Naive thymus-derived CD4-positive, alpha-beta T cell (primary cell): Measurements from ENCODE around the gene PRKCB. TPM values are rescaled to one million over a fixed set of nuclear protein-coding genes. Genes with fewer than 3 reads are reported as not detected.
A peak's percentile ranks its signal among the peaks of the same experiment; 100 is the strongest.

ENCODE experiments used
- ATAC-seq: fragments of 150-1000 bp; cut with Tn5 transposase; 2 replicates; pipeline ENCODE4 v1.10.0; 2021; ENCODE audit warnings: mild to moderate bottlenecking, moderate library complexity
- CTCF ChIA-PET: fragments of 350-600 bp; sonication (Branson Sonifier 250); formaldehyde crosslinking; loops from one replicate; lab custom pipeline; 2021; ENCODE audit warnings: antibody characterized with exemption; lab: Charles Lee
- POLR2A ChIA-PET: fragments of 350-600 bp; sonication (Branson Sonifier 250); formaldehyde crosslinking; loops from one replicate; lab custom pipeline; 2021; ENCODE audit warnings: antibody characterized with exemption, inconsistent platforms; lab: Charles Lee
- DNase-seq, 9 donors: peaks; one replicate each; pipeline versions ENCODE4 v3.0.0 to v3.0.0-alpha.2; 2020 to 2022; ENCODE audit warnings: mixed read lengths in 1 of 9
- H3K27ac ChIP-seq: one replicate; pipeline ENCODE4 v1.7.0; 2013; ENCODE audit warnings: mild to moderate bottlenecking, low read depth, low read length, moderate library complexity
- H3K27me3 ChIP-seq, 2 donors: one replicate each; pipeline ENCODE4 v1.7.0; 2013; ENCODE audit warnings: low read length in 2 of 2, mild to moderate bottlenecking in 2 of 2, moderate library complexity in 2 of 2; ENCODE audit not compliant: control insufficient read depth in 2 of 2, insufficient read depth in 2 of 2
- H3K36me3 ChIP-seq, 3 experiments: 1 replicate in 2 of 3; 2 replicates in 1 of 3; pipeline ENCODE4 v1.7.0; 2013; ENCODE audit warnings: low read length in 3 of 3, mild to moderate bottlenecking in 3 of 3, moderate library complexity in 1 of 3; ENCODE audit not compliant: insufficient read depth in 3 of 3, control insufficient read depth in 2 of 3
- H3K4me1 ChIP-seq, 2 donors: one replicate each; pipeline ENCODE4 v1.7.0; 2013; ENCODE audit warnings: low read length in 2 of 2, mild to moderate bottlenecking in 2 of 2, moderate library complexity in 1 of 2; ENCODE audit not compliant: control insufficient read depth in 2 of 2, insufficient read depth in 2 of 2
- H3K4me3 ChIP-seq: 2 replicates; pipeline ENCODE4 v1.7.0; 2013; ENCODE audit warnings: mild to moderate bottlenecking, low read length
- H3K9me3 ChIP-seq, 3 experiments: 1 replicate in 2 of 3; 2 replicates in 1 of 3; pipeline ENCODE4 v1.7.0; 2013; ENCODE audit warnings: low read length in 3 of 3; ENCODE audit not compliant: control insufficient read depth in 2 of 3
- H3K27ac Mint-ChIP-seq, 9 donors: one replicate each; pipeline ENCODE4 v1.8.0; 2020 to 2022; ENCODE audit warnings: mixed read lengths in 9 of 9, mild to moderate bottlenecking in 8 of 9, moderate library complexity in 5 of 9, inconsistent platforms in 2 of 9
- H3K27me3 Mint-ChIP-seq, 5 donors: one replicate each; pipeline ENCODE4 v1.8.0; 2021 to 2022; ENCODE audit warnings: mixed read lengths in 5 of 5, mild to moderate bottlenecking in 1 of 5
- H3K36me3 Mint-ChIP-seq, 5 donors: one replicate each; pipeline ENCODE4 v1.8.0; 2020 to 2022; ENCODE audit warnings: mixed read lengths in 5 of 5, mild to moderate bottlenecking in 3 of 5, inconsistent platforms in 1 of 5
- H3K4me1 Mint-ChIP-seq, 7 donors: one replicate each; pipeline ENCODE4 v1.8.0; 2020 to 2022; ENCODE audit warnings: mixed read lengths in 7 of 7, mild to moderate bottlenecking in 3 of 7, inconsistent platforms in 1 of 7
- H3K4me3 Mint-ChIP-seq, 10 donors: one replicate each; pipeline ENCODE4 v1.8.0; 2020 to 2022; ENCODE audit warnings: mild to moderate bottlenecking in 10 of 10, mixed read lengths in 10 of 10, moderate library complexity in 6 of 10, inconsistent platforms in 2 of 10
- H3K9me3 Mint-ChIP-seq, 11 donors: one replicate each; pipeline ENCODE4 v1.8.0; 2020 to 2022; ENCODE audit warnings: mixed read lengths in 11 of 11, mild to moderate bottlenecking in 4 of 11, inconsistent platforms in 1 of 11, moderate library complexity in 1 of 11
- intact Hi-C, 2 donors: fragments of 100-400 bp; cut with micrococcal nuclease; formaldehyde crosslinking; loops; one replicate each; pipeline ENCODE4 v1.15.1; 2023
- polyA plus RNA-seq, 2 donors: library from polyadenylated mRNA; unstranded; fragments of 300-500 nt; fragmentation: Illumina TruSeq; gene quantifications; one replicate each; pipeline ENCODE4 v1.2.3, GENCODE V29; 2021
- total RNA-seq, 6 experiments: library from RNA in 5 of 6; stranded (reverse) in 5 of 6; gene quantifications; 1 replicate in 5 of 6; 2 replicates in 1 of 6; pipeline ENCODE4 v1.2.3 and lab custom pipeline; 2021 to 2026

The PRKCB gene
- total and polyA plus RNA-seq, 7 experiments from 2014 or later: 32.4 to 180 (median 72.9) TPM

- no peaks in the 10 kb centered on the region for H3K27me3 Mint-ChIP-seq
- H3K27me3 ChIP-seq: no peaks in the 10 kb centered on the region
- no peaks in the 10 kb centered on the region for H3K9me3 Mint-ChIP-seq
- DNase-seq (peak in 3 of 9 donors; percentile 7 to 17 (median 9)), ATAC-seq (no peak)
- peak overlapping the region in 8 of 9 donors; percentile 49 to 91 (median 72) for H3K27ac Mint-ChIP-seq
- H3K36me3 Mint-ChIP-seq: peaks cover 0 to 20% (median 3%) of the 10 kb centered on the region in 5 donors
- H3K4me3 ChIP-seq: no peak overlapping the region
- no peaks in the 10 kb centered on the region for H3K9me3 ChIP-seq
- POLR2A ChIA-PET: interaction anchor here (0.5 to 1.2 kb wide), 3 partner anchors 31 to 125 kb away, joined by 3 read pairs; no protein-coding TSS in a partner anchor
- peaks cover 16 to 23% of the 10 kb centered on the region in 2 donors for H3K4me1 ChIP-seq
- CTCF ChIA-PET: interaction anchor here (0.9 to 14.0 kb wide), 3 partner anchors 31 to 203 kb away, joined by 3 to 224 read pairs (median 180); no protein-coding TSS in a partner anchor
- H3K36me3 ChIP-seq: no peaks in the 10 kb centered on the region
- H3K4me1 Mint-ChIP-seq: peaks cover 26 to 68% (median 35%) of the 10 kb centered on the region in 7 donors
- no peak overlapping the region for H3K27ac ChIP-seq
- H3K4me3 Mint-ChIP-seq: peak overlapping the region in 7 of 10 donors; percentile 32 to 63 (median 43)
- intact Hi-C loops: no loop called here
Observed at GRCh38 chr16:24005577-24005976, 169.8 kb downstream of the PRKCB start.

- H3K27me3 ChIP-seq: no peaks in the 10 kb centered on the region
- no peak overlapping the region for H3K27ac ChIP-seq
- DNase-seq (no peak), ATAC-seq (no peak)
- intact Hi-C loops: no loop called here
- H3K36me3 ChIP-seq: no peaks in the 10 kb centered on the region
- ChIA-PET POLR2A (interaction anchor here (1.3 to 1.5 kb wide), 2 partner anchors 129 to 130 kb away, joined by 3 to 4 read pairs; no protein-coding TSS in a partner anchor), CTCF (interaction anchor here (1.2 to 14.0 kb wide), 5 partner anchors 9 to 205 kb away, joined by 3 to 224 read pairs (median 12); no protein-coding TSS in a partner anchor)
- Mint-ChIP-seq H3K9me3 (no peaks in the 10 kb centered on the region), H3K4me1 (peaks cover 28 to 66% (median 37%) of the 10 kb centered on the region in 7 donors), H3K4me3 (no peak overlapping the region), H3K27me3 (no peaks in the 10 kb centered on the region), H3K27ac (peak overlapping the region in 2 of 9 donors; percentile 21 to 76), H3K36me3 (peaks cover 0 to 20% (median 3%) of the 10 kb centered on the region in 5 donors)
- no peaks in the 10 kb centered on the region for H3K9me3 ChIP-seq
- H3K4me3 ChIP-seq: no peak overlapping the region
- peaks cover 16 to 26% of the 10 kb centered on the region in 2 donors for H3K4me1 ChIP-seq
Observed at GRCh38 chr16:24007391-24007790, 171.6 kb downstream of the PRKCB start.

GRCh38 chr16:24007934-24008333, 172.2 kb downstream of the PRKCB start:
- ChIA-PET CTCF (interaction anchor here (1.3 to 14.0 kb wide), 3 partner anchors 85 to 205 kb away, joined by 4 to 224 read pairs (median 180); no protein-coding TSS in a partner anchor), POLR2A (no interaction called here)
- Histone ChIP-seq H3K36me3 (no peaks in the 10 kb centered on the region), H3K4me3 (no peak overlapping the region), H3K27me3 (no peaks in the 10 kb centered on the region), H3K4me1 (peaks cover 16 to 26% of the 10 kb centered on the region in 2 donors), H3K27ac (no peak overlapping the region), H3K9me3 (no peaks in the 10 kb centered on the region)
- intact Hi-C loops: no loop called here
- Mint-ChIP-seq H3K36me3 (peaks cover 0 to 16% (median 3%) of the 10 kb centered on the region in 5 donors), H3K4me3 (no peak overlapping the region), H3K4me1 (peaks cover 28 to 66% (median 41%) of the 10 kb centered on the region in 7 donors), H3K27me3 (no peaks in the 10 kb centered on the region), H3K9me3 (no peaks in the 10 kb centered on the region), H3K27ac (peak overlapping the region in 4 of 9 donors; percentile 22 to 76 (median 44))
- DNase-seq (no peak), ATAC-seq (no peak)

GRCh38 chr16:24009098-24009497, 173.3 kb downstream of the PRKCB start:
- CTCF ChIA-PET: interaction anchor here (0.6 to 14.0 kb wide), 13 partner anchors 10 to 206 kb away, joined by 3 to 224 read pairs (median 6); no protein-coding TSS in a partner anchor
- H3K36me3 ChIP-seq: no peaks in the 10 kb centered on the region
- H3K27me3 Mint-ChIP-seq: no peaks in the 10 kb centered on the region
- H3K4me3 ChIP-seq: no peak overlapping the region
- no peak overlapping the region for H3K4me3 Mint-ChIP-seq
- no peaks in the 10 kb centered on the region for H3K27me3 ChIP-seq
- no peak overlapping the region for H3K27ac ChIP-seq
- ATAC-seq (no peak), DNase-seq (no peak)
- POLR2A ChIA-PET: interaction anchor here (0.6 to 2.0 kb wide), 3 partner anchors 171 to 208 kb away, joined by 3 to 5 read pairs (median 4); no protein-coding TSS in a partner anchor
- peak overlapping the region in 6 of 9 donors; percentile 1 to 76 (median 38) for H3K27ac Mint-ChIP-seq
- peaks cover 0 to 9% (median 3%) of the 10 kb centered on the region in 5 donors for H3K36me3 Mint-ChIP-seq
- H3K9me3 Mint-ChIP-seq: no peaks in the 10 kb centered on the region
- H3K4me1 Mint-ChIP-seq: peaks cover 38 to 71% (median 51%) of the 10 kb centered on the region in 7 donors
- H3K4me1 ChIP-seq: peaks cover 26 to 34% of the 10 kb centered on the region in 2 donors
- intact Hi-C loops: no loop called here
- no peaks in the 10 kb centered on the region for H3K9me3 ChIP-seq

- H3K9me3 Mint-ChIP-seq: no peaks in the 10 kb centered on the region
- H3K4me3 Mint-ChIP-seq: no peak overlapping the region
- peak overlapping the region in 2 of 9 donors; percentile 37 to 65 for H3K27ac Mint-ChIP-seq
- peaks cover 45 to 70% (median 55%) of the 10 kb centered on the region in 7 donors for H3K4me1 Mint-ChIP-seq
- H3K27ac ChIP-seq: no peak overlapping the region
- no peaks in the 10 kb centered on the region for H3K36me3 ChIP-seq
- ChIA-PET POLR2A (interaction anchor here (0.6 to 2.0 kb wide), 10 partner anchors 49 to 209 kb away, joined by 3 to 14 read pairs (median 4); no protein-coding TSS in a partner anchor), CTCF (interaction anchor here (0.6 to 14.0 kb wide), 46 partner anchors 8 to 281 kb away, joined by 3 to 224 read pairs (median 4); partner anchors contain the start of gene PRKCB)
- no peaks in the 10 kb centered on the region for H3K9me3 ChIP-seq
- no peak for DNase-seq
- H3K4me1 ChIP-seq: peaks cover 35 to 42% of the 10 kb centered on the region in 2 donors
- intact Hi-C loops: loop anchor here (1.0 to 10.0 kb wide), 9 partner anchors 26 to 335 kb away; partner anchors contain the start of gene PLK1 (in 1 of the 2)
- no peaks in the 10 kb centered on the region for H3K27me3 ChIP-seq
- no peak for ATAC-seq
- H3K4me3 ChIP-seq: no peak overlapping the region
- peaks cover 0 to 9% (median 3%) of the 10 kb centered on the region in 5 donors for H3K36me3 Mint-ChIP-seq
- H3K27me3 Mint-ChIP-seq: no peaks in the 10 kb centered on the region
Observed at GRCh38 chr16:24009955-24010354, 174.2 kb downstream of the PRKCB start.

GRCh38 chr16:24010440-24011089, 174.8 kb downstream of the PRKCB start:
- Histone ChIP-seq H3K4me1 (peaks cover 41 to 43% of the 10 kb centered on the region in 2 donors), H3K36me3 (no peaks in the 10 kb centered on the region), H3K4me3 (no peak overlapping the region), H3K9me3 (no peaks in the 10 kb centered on the region), H3K27ac (no peak overlapping the region), H3K27me3 (no peaks in the 10 kb centered on the region)
- H3K27ac Mint-ChIP-seq: peak overlapping the region in 5 of 9 donors; percentile 1 to 78 (median 37)
- H3K4me1 Mint-ChIP-seq: peaks cover 46 to 70% (median 57%) of the 10 kb centered on the region in 7 donors
- peak; percentile 58 for ATAC-seq
- ChIA-PET POLR2A (interaction anchor here (0.6 to 2.0 kb wide), 10 partner anchors 49 to 334 kb away, joined by 3 to 14 read pairs (median 4); no protein-coding TSS in a partner anchor), CTCF (interaction anchor here (0.6 to 14.0 kb wide), 48 partner anchors 9 to 282 kb away, joined by 3 to 224 read pairs (median 4); partner anchors contain the start of gene PRKCB)
- H3K4me3 Mint-ChIP-seq: no peak overlapping the region
- intact Hi-C loops: loop anchor here (1.0 to 10.0 kb wide), 9 partner anchors 26 to 336 kb away; partner anchors contain the start of gene PLK1 (in 1 of the 2)
- H3K27me3 Mint-ChIP-seq: no peaks in the 10 kb centered on the region
- peak; percentile 46 to 82 (median 73) for DNase-seq
- no peaks in the 10 kb centered on the region for H3K9me3 Mint-ChIP-seq
- H3K36me3 Mint-ChIP-seq: peaks cover 0 to 9% (median 3%) of the 10 kb centered on the region in 5 donors
